HepG2 (cell line): Measurements from ENCODE around the gene SH3D21. TPM values are rescaled to one million over a fixed set of nuclear protein-coding genes. Genes with fewer than 3 reads are reported as not detected.

ENCODE experiments used
- CCAR2 ChIP-seq: fragments of 200-400 bp; formaldehyde crosslinking; optimal IDR thresholded peaks from 2 replicates; pipeline ENCODE3; 2018; ENCODE audit warnings: low read depth, mild to moderate bottlenecking, low read length, moderate library complexity
- CHD2 ChIP-seq: IDR thresholded peaks from 2 replicates; pipeline ENCODE4 v1.6.1; 2011; ENCODE audit warnings: low read depth, low read length, improper control_type of control experiment
- DNMT1 ChIP-seq: sonication (generic); formaldehyde crosslinking; IDR thresholded peaks from 2 replicates; pipeline ENCODE4 v1.5.1; 2020; ENCODE audit warnings: mild to moderate bottlenecking, missing genetic modification reagents
- GFI1 ChIP-seq: sonication (generic); formaldehyde crosslinking; IDR thresholded peaks from 2 replicates; pipeline ENCODE4 v1.5.0; 2020; ENCODE audit warnings: missing genetic modification reagents, mild to moderate bottlenecking, borderline replicate concordance
- GMEB1 ChIP-seq: sonication (generic); formaldehyde crosslinking; IDR thresholded peaks from 2 replicates; pipeline ENCODE4 v1.5.1; 2020; ENCODE audit warnings: missing genetic modification reagents, mild to moderate bottlenecking, borderline replicate concordance
- IRF2 ChIP-seq: IDR thresholded peaks from 2 replicates; pipeline ENCODE4 v1.6.1; 2018; ENCODE audit warnings: missing genetic modification reagents, missing compliant biosample characterization
- ISX ChIP-seq: sonication (generic); formaldehyde crosslinking; conservative IDR thresholded peaks from 2 replicates; pipeline ENCODE4 v1.5.0; 2020; ENCODE audit warnings: missing genetic modification reagents
- KLF6 ChIP-seq: IDR thresholded peaks from 2 replicates; pipeline ENCODE4 v1.8.0; 2016; ENCODE audit warnings: missing biosample characterization, missing genetic modification reagents
- POLR2AphosphoS2 ChIP-seq: IDR thresholded peaks from 2 replicates; pipeline ENCODE4 v1.6.1; 2011; ENCODE audit warnings: low read depth, low read length, improper control_type of control experiment
- RARG ChIP-seq: sonication (generic); formaldehyde crosslinking; IDR thresholded peaks from 2 replicates; pipeline ENCODE4 v1.4.0; 2020; ENCODE audit warnings: low read depth, mild to moderate bottlenecking, missing genetic modification reagents
- RFX3 ChIP-seq: IDR thresholded peaks from 2 replicates; pipeline ENCODE4 v1.6.1; 2016; ENCODE audit warnings: missing biosample characterization, missing genetic modification reagents
- SIX1 ChIP-seq: sonication (generic); formaldehyde crosslinking; IDR thresholded peaks from 2 replicates; pipeline ENCODE4 v1.4.0; 2020; ENCODE audit warnings: missing genetic modification reagents, borderline replicate concordance
- SP1 ChIP-seq, 2 experiments: fragments of 450-650 bp in 1 of 2; sonication (generic) in 1 of 2; formaldehyde crosslinking in 1 of 2; IDR thresholded peaks; 2 replicates each; pipeline versions ENCODE4 v1.4.0 to v1.6.1; 2016 to 2020; ENCODE audit warnings: missing genetic modification reagents in 1 of 2
- THYN1 ChIP-seq: sonication (generic); formaldehyde crosslinking; IDR thresholded peaks from 2 replicates; pipeline ENCODE4 v1.8.1; 2023; ENCODE audit warnings: low read depth, mild to moderate bottlenecking, moderate library complexity, missing genetic modification reagents, borderline replicate concordance
- XBP1 ChIP-seq: sonication (generic); formaldehyde crosslinking; IDR thresholded peaks from 2 replicates; pipeline ENCODE4 v1.5.0; 2020; ENCODE audit warnings: missing genetic modification reagents
- ZBTB49 ChIP-seq: sonication (generic); formaldehyde crosslinking; IDR thresholded peaks from 2 replicates; pipeline ENCODE4 v1.4.0; 2020; ENCODE audit warnings: missing genetic modification reagents, borderline replicate concordance
- ZFX ChIP-seq: sonication (generic); formaldehyde crosslinking; IDR thresholded peaks from 2 replicates; pipeline ENCODE4 v1.4.0; 2020; ENCODE audit warnings: mild to moderate bottlenecking, low read depth, missing genetic modification reagents, moderate library complexity
- ZNF3 ChIP-seq: IDR thresholded peaks from 2 replicates; pipeline ENCODE4 v1.7.0; 2017; ENCODE audit warnings: inconsistent platforms
- ZNF350 ChIP-seq: sonication (generic); formaldehyde crosslinking; IDR thresholded peaks from 2 replicates; pipeline ENCODE4 v1.4.0; 2020; ENCODE audit warnings: mild to moderate bottlenecking, low read depth, missing genetic modification reagents, borderline replicate concordance
- polyA plus RNA-seq, 8 experiments: library from polyadenylated mRNA; depleted of rRNA in 3 of 8; stranded (reverse) in 7 of 8; unstranded in 1 of 8; fragments of >200 nt; fragmentation: Illumina TruSeq in 4 of 8; extraction: Trizol in 4 of 8; gene quantifications; 2 replicates each; pipeline versions ENCODE4 v1.2.1 to v1.2.3, GENCODE V29; 2011 to 2016; ENCODE audit warnings: low read depth in 4 of 8, missing spikeins in 1 of 8, mixed read lengths in 1 of 8; ENCODE audit not compliant: insufficient read depth in 1 of 8
- total RNA-seq, 5 experiments: library from RNA; depleted of rRNA; stranded (reverse); fragments of >200 nt; fragmentation: Illumina TruSeq; extraction: Trizol; gene quantifications; 2 replicates each; pipeline ENCODE4 v1.2.3, GENCODE V29; 2016; ENCODE audit warnings: low read depth in 1 of 5
- TF ChIP-seq, protein P1 (sequence below): IDR thresholded peaks from 2 replicates; pipeline ENCODE4 v1.6.1; 2016
- TF ChIP-seq, protein P2 (sequence below): sonication (generic); formaldehyde crosslinking; IDR thresholded peaks from 2 replicates; pipeline ENCODE4 v1.4.0; 2020; ENCODE audit warnings: missing genetic modification reagents, borderline replicate concordance

SH3D21 gene
- total and polyA plus RNA-seq, 2 of the 13 experiments (the other 11 are each of a cell fraction or from before 2014, with no cell fraction given): 5.1 to 8.6 TPM

DNA sequence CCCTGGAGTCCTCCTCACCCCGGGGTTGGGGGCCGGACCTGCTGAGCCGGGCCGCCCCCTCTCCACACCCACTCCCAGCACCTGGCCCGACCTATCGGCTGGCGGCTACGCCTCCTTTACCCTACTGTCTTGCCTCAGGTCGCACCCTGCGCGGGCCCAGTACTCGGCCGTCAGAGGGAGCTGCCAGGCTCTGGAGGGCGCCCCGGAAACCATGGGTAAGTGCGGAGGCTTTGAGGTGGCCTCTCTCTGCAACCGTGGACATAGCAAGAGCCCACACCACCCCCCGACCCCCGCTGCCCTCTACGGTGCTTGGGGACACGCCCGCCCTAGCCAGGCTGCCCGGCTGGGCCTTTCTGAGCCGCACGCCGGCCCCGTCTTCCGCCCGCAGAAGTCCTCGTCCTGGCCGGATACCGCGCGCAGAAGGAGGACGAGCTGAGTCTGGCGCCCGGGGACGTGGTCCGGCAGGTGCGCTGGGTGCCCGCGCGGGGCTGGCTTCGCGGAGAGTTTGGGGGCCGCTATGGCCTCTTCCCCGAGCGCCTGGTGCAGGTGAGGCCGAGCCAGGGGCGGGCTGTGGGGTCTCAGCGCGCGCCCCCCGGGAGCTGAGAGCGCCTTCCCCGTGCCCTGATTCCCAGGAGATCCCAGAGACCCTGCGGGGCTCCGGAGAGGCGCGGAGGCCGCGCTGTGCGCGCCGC lies at the start of gene SH3D21 (continued):
- peak; percentile 83 for TF ChIP-seq GFI1 (CRISPR knock-in tag)
- TF ChIP-seq CCAR2: no peak
- TF ChIP-seq SP1 (IDR thresholded peaks at IDR 0.05): no peak
- no peak; the same call in 1 of the 2 replicates for TF ChIP-seq SP1 (CRISPR knock-in tag; IDR thresholded peaks at IDR 0.05)
- no peak for TF ChIP-seq RFX3 (CRISPR knock-in tag)
- TF ChIP-seq, protein P1, sequence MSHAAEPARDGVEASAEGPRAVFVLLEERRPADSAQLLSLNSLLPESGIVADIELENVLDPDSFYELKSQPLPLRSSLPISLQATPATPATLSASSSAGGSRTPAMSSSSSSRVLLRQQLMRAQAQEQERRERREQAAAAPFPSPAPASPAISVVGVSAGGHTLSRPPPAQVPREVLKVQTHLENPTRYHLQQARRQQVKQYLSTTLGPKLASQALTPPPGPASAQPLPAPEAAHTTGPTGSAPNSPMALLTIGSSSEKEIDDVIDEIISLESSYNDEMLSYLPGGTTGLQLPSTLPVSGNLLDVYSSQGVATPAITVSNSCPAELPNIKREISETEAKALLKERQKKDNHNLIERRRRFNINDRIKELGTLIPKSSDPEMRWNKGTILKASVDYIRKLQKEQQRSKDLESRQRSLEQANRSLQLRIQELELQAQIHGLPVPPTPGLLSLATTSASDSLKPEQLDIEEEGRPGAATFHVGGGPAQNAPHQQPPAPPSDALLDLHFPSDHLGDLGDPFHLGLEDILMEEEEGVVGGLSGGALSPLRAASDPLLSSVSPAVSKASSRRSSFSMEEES (CRISPR knock-in tag): no peak
- no peak; the same call in 1 of the 2 replicates for TF ChIP-seq GMEB1 (CRISPR knock-in tag)
- no peak for TF ChIP-seq CHD2
- TF ChIP-seq ZFX: peak; percentile 85
- no peak; the same call in 1 of the 2 replicates for TF ChIP-seq ZNF350 (CRISPR knock-in tag)
- TF ChIP-seq IRF2 (CRISPR knock-in tag): no peak
- no peak for TF ChIP-seq ZNF3 (CRISPR knock-in tag)
- TF ChIP-seq, protein P2, sequence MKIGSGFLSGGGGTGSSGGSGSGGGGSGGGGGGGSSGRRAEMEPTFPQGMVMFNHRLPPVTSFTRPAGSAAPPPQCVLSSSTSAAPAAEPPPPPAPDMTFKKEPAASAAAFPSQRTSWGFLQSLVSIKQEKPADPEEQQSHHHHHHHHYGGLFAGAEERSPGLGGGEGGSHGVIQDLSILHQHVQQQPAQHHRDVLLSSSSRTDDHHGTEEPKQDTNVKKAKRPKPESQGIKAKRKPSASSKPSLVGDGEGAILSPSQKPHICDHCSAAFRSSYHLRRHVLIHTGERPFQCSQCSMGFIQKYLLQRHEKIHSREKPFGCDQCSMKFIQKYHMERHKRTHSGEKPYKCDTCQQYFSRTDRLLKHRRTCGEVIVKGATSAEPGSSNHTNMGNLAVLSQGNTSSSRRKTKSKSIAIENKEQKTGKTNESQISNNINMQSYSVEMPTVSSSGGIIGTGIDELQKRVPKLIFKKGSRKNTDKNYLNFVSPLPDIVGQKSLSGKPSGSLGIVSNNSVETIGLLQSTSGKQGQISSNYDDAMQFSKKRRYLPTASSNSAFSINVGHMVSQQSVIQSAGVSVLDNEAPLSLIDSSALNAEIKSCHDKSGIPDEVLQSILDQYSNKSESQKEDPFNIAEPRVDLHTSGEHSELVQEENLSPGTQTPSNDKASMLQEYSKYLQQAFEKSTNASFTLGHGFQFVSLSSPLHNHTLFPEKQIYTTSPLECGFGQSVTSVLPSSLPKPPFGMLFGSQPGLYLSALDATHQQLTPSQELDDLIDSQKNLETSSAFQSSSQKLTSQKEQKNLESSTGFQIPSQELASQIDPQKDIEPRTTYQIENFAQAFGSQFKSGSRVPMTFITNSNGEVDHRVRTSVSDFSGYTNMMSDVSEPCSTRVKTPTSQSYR (CRISPR knock-in tag): no peak
- 0 out of 2 replicates have a peak, but pooled peaks have one; percentile 48 for TF ChIP-seq ISX (CRISPR knock-in tag)
- TF ChIP-seq KLF6: no peak; the same call in 1 of the 2 replicates
- TF ChIP-seq RARG: no peak
- no peak for TF ChIP-seq THYN1 (CRISPR knock-in tag)
- no peak for TF ChIP-seq POLR2AphosphoS2
- TF ChIP-seq DNMT1 (CRISPR knock-in tag): no peak
- TF ChIP-seq XBP1 (CRISPR knock-in tag): no peak
- TF ChIP-seq ZBTB49: no peak
- TF ChIP-seq SIX1 (CRISPR knock-in tag): no peak
